Esophagus muscularis mucosa (tissue), 3 donors: Measurements from ENCODE around the gene CPAMD8.

Source experiments
- POLR2AphosphoS5 ChIP-seq, 2 donors: sonication (generic); formaldehyde crosslinking; IDR thresholded peaks; one replicate each; pipeline ENCODE4 v1.6.1; 2017; ENCODE audit warnings: antibody characterized with exemption in 2 of 2
- TF ChIP-seq, protein P1 (sequence below), 3 experiments: fragments of 200-600 bp in 2 of 3; fragments of 450-650 bp in 1 of 3; sonication (generic) in 2 of 3; IDR thresholded peaks; one replicate each; pipeline ENCODE4 v1.5.1; 2017 to 2019; ENCODE audit warnings: antibody characterized with exemption in 3 of 3, mild to moderate bottlenecking in 2 of 3, moderate library complexity in 1 of 3

DNA sequence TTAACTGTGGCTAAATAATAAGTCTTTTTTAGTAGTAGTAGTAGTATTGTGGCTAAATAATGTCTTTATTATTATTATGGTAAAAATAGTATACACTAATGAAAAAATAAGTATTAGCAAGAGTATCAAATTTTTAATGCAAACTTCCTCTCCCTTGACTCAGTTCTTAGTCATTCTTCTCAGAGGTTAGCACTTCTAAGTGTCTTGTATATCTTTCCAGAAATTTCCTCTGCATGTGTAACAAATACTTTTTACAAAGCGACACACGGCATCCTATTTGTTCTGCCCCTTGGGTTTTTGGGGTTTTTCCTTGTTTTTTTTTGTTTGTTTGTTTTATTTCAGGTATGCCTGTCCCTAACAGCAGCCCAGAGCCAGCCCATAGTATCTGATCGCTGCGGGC lies 176.5 kb downstream of the CPAMD8 start:
- TF ChIP-seq, protein P1, sequence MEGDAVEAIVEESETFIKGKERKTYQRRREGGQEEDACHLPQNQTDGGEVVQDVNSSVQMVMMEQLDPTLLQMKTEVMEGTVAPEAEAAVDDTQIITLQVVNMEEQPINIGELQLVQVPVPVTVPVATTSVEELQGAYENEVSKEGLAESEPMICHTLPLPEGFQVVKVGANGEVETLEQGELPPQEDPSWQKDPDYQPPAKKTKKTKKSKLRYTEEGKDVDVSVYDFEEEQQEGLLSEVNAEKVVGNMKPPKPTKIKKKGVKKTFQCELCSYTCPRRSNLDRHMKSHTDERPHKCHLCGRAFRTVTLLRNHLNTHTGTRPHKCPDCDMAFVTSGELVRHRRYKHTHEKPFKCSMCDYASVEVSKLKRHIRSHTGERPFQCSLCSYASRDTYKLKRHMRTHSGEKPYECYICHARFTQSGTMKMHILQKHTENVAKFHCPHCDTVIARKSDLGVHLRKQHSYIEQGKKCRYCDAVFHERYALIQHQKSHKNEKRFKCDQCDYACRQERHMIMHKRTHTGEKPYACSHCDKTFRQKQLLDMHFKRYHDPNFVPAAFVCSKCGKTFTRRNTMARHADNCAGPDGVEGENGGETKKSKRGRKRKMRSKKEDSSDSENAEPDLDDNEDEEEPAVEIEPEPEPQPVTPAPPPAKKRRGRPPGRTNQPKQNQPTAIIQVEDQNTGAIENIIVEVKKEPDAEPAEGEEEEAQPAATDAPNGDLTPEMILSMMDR (IDR thresholded peaks at IDR 0.05): no peak
- no peak for TF ChIP-seq POLR2AphosphoS5 (IDR thresholded peaks at IDR 0.05)
